GM21529 (cell line): Measurements from ENCODE around the gene NOXO1.

Experiments
- ATAC-seq: cut with Tn5 transposase; IDR thresholded peaks from one replicate; pipeline ENCODE4 v1.9.1; 2021; ENCODE audit not compliant: unreplicated experiment

Gene NOXO1, protein sequence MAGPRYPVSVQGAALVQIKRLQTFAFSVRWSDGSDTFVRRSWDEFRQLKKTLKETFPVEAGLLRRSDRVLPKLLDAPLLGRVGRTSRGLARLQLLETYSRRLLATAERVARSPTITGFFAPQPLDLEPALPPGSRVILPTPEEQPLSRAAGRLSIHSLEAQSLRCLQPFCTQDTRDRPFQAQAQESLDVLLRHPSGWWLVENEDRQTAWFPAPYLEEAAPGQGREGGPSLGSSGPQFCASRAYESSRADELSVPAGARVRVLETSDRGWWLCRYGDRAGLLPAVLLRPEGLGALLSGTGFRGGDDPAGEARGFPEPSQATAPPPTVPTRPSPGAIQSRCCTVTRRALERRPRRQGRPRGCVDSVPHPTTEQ

DNA sequence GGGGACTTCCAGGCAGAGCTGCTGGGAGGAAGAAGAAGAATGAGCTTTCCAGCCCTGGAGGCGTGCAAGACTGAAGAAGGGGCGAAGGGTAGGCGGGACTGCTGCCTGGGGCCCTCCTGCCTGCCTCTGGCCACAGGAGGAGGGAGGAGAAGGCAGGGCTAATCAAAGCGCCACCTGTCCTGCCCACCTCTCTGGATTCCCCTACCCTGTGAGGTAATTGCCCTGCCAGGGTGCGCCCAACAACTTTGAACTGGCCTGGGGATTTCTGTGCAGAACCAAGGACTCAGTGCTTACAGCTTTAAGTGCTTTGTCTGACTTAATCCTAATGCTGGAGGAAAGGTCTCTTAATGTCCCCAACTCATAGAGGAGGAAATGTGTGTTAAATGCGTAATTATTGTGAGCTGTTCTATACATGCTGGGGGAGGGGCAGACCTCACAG is at the start of gene NOXO1:
Gene NOXO1 (minus strand): TSS at position 72 of the 439 bp plus-strand sequence. CDS start 290 bp downstream, outside the sequence.
- no peak for ATAC-seq

DNA sequence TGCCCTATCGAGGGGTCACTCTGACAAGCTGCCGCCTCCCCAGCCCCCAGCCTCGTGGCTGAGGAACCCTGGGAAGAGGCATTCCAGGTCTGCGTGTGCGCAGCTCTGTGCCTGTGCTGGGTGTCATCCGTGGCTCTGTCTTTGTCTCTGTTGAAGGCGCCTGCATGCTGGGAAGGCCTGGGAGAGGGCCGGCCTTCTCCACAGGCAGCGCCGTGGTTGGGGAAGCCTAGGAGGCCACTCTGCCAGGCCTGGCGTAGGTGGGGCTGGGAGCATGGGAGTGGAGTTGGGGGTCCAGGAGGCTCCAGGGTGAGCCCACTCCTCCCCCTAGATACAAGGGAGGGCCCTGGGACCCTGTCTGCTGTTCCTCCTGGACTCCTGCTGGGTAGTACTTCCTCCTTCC is 48.8 kb upstream of the NOXO1 start:
- ATAC-seq, result no peak

DNA sequence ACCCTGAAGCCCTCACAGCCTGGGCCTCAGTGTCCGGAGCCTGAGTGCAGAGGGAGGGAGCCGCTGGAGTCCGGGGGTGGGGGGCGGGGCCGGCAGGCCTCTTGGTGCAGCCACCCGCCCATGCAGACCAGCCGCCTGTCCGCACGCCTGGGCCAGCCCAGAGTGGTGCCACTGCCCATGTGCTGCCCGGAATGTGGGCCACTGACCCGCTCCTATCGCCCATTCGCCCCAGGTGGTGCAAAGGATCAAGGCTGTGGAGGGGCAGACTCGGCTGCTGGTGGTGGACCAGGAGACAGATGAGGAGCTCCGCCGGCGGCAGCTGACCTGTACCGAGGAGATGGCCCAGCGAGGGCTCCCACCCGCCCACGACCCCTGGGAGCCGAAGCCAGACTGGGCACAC is 48.1 kb upstream of the NOXO1 start:
- no peak for ATAC-seq

DNA sequence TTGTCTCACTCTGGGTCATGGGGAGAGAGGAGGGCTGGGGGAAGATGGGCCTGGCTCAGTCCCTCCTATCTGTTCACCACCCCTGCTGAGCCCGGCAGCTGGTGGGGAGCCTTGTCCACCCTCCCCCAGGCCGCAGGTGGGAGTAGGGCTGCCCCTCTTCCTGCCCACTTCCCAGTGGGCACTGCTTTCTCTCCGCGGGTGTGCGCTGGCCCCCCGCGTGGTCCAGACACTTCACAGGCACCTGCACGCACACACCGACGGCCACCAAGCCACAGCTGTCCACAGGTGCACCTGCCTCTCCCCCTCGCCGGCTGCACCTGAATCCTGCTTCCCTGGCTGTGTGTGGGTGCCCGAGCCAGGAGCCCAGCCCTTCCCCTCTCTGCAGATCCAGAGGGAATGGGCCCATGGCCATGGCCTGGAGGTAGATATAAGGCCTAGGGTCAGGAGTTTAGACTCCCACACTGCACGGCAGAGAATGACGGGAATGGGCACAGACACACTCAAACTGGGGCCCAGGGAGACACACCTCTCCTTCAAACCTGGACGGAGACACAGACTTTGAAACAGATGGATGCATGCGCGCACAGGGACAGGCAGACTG is 47.5 kb upstream of the NOXO1 start:
- no peak for ATAC-seq

DNA sequence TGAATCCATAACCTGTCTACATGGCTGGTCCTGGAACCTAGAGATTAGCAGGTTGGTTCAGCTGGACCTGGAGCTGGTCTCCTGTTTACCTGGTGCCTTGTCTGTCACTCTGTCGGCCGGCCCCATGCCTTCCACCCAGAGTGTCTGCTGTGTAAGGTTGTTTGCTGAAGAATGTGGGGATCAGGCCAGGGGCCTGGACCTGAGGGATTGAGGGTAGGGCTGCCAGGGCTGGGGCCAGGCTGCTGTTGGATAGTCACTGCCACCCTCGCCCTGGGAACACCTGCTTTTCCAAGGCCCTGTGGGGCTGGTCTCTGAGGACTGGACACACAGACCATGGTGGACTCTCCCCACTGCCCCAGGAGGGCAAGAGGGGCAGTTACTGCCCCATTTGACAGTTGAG is 46.9 kb upstream of the NOXO1 start:
- no peak for ATAC-seq

DNA sequence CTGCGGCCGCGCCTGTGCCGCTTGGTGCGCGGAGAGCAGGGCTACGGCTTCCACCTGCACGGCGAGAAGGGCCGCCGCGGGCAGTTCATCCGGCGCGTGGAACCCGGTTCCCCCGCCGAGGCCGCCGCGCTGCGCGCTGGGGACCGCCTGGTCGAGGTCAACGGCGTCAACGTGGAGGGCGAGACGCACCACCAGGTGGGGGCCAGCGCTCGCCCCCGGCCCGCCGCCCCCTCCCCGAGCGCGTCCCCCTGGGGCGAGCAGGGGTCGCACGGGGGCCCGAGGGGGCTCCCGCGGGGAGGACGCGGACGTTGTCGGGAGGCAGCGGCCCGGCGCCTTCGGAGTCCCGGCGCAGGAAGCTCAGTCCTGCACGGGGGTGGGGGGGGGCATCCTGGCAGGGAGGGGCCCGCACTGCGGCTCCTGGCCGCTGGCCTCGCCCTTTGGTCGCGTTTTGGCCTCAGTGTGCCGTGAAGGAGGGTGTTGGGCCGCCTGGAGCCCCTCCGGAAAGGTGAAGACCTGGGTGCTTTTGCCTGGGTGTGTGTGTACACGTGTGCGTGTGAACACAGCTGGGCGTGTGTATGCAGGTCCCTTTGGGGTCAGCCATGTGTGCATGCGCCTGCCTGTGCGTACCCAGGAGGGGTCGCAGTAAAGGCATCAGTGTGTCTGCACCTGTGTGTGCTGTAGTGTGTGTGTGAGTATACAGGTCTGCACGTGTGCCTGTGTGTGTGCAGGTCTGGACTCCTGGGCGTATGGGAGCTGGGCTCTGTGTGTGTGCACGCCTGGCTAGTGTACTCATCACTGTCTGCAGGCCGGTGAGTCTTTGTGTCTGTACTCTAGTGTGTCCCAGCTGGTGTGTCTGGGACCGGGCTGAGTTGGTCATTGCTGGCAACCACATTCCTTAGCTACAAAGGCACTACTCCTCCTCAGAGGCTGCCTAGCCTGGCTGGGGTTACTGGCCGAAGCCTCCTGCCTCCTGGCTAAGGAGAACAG is 46.0 kb upstream of the NOXO1 start:
- no peak for ATAC-seq

DNA sequence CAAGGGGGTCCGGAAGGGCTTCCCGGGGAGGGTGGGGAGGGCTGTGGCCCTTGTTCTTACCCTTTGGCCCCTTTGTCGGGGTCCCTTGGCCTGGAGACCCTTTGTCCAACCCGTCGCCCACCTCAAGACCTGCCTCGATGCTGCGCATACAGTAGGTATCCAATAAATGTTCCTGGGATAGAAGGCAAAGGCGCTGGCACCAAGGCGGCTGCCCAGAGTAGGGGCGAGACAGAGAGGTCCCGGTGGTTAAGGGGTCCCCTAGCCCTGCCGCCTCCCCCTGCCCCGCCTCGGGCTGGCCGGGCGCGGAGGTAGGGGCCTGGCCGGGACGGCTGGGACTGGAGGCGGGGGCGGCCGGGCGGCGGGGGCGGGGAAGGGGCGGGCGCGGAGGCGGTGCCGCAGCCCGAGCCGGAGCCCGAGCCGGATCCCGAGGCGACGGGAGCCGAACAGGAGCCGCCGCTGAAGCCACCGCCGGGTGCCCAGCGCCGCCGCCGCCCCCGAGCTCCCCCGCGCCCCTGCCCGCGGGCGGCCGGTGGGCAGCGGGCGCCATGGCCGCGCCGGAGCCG is 45.3 kb upstream of the NOXO1 start, which contains the start of gene NHERF2:
Gene NHERF2 (plus strand): TSS at position 442 of the 563 bp plus-strand sequence. CDS start 104 bp downstream, at position 546.
- ATAC-seq, result no peak

DNA sequence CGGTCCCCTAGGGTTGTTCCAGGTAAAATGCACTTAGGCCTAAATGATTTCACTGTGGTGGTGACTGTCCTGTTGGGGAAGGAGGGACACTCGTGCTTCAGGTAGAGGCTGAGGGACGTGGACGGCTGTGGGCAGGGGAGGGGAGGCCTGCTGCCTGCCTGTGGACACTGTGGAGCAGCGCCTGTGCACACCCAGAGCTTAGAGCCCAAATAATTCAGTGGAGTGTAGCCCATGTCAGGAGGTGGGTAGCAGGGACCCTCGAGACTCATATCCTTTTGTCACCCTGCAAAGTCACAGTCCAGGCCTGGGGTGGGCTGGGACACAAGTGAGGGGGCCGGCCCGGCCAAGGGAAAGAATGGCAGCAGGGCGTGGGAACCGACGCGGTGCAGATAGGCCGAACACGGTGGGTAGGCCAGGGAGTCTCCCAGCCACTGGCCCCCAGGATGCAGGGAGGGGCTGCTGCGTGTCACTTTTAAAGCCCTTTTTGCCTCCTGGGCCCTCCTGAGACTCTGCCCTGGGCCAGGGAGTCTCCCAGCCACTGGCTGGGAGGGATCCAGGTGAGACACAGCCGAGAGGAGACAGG is 44.7 kb upstream of the NOXO1 start:
- no peak for ATAC-seq

DNA sequence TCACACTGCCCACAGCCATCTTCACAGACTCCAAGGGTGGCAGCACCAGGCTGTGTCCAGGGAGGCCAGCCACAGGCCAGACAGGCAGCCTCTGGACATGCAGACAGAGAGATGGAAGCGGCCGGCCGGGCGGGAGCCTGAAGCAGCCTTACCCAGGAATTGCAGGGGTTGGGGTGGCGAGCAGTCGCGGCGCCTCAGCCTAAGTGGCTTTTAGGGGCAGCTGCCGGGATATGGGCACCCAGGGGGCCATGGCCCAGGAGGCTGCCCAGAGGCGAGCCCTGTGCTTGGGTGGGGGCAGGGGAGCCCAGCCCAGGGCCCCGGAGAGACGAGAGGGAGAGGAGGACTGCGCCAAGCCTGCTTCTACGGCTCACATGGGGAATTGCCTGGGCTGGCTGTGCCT is 44.0 kb upstream of the NOXO1 start:
- no peak for ATAC-seq

DNA sequence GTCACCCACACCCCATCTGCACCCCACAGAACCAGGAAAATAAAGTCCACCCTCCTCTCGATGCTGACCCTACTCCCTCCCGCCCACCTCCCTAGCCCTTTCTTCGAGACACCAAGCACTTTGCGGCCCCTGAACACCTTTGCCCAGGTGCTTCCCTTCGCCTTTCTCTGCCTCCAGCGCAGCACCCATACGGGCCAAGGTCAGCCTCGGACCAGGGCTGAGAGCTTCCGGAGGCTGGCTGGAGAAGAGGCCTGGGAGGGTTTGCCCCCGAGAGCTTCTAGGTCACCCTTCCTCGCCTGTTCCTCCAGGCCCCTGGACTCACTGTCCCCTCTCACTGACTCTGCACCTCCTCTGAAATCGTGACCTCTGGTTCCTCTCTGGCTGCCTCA is 42.8 kb upstream of the NOXO1 start:
- ATAC-seq, result no peak

DNA sequence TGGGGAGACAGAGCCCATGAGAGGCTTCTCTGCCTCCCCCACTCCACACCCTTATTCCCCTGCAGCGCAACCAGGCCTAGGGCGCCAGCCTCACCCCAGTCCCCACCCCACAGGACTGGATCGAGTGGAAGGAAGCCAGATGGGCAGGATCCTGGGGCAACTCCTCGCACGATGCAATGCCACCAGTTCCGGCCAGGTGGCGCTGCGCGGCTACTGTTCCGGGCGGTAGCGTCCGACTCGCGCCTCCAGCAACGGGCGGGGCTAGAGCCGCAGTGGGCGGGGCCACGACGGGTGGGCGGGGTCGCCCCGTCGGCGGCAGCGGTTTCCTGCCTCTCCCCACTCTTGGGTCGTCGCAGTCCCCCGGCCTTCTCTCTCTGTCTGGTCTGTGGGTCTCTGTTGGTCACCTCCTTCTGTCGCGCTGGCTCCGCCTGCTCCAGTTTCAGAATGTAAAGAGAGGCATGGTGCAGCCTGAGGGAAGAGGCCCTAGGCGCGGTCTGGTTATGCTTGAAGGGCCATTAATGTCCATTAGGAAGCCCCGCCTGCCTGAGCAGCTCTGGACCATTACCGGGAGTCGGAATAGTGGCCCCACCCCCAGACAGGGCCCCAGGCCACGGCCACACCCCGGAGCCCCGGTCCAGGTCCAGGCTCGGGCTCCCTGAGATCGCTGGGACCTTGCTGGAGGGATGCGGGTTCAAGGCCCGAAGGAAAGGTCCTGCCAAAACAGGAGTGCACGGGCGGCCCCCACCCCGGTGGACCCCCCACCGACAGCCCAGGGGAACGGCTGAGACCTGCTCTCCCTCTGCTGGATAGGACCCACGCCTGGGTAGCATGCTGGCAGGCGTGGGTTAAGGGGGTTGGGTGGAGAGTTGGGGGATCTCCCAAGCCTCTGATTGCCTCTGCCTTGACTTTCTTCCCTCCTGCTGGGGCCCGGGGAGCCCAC is 42.1 kb upstream of the NOXO1 start:
- peak; percentile 79 for ATAC-seq

DNA sequence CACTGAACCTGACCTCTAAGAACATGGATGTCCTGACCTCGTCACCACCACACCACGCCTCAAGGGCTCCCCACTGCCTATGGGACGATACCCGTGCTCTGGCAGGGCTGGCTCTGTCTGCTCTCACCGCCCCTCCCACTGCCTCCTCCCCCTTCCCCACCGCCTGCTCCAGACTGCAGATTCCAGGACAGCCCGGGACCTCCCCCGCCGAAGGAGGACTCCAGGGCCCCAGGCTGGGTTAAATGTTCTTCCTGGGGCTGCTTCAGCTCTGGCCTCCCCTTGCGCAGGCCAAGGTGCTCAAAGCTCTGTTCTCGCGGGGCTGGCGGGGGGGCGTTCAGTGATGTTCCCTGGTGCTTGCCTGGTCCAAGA is 41.4 kb upstream of the NOXO1 start:
- ATAC-seq, result peak; percentile 21

DNA sequence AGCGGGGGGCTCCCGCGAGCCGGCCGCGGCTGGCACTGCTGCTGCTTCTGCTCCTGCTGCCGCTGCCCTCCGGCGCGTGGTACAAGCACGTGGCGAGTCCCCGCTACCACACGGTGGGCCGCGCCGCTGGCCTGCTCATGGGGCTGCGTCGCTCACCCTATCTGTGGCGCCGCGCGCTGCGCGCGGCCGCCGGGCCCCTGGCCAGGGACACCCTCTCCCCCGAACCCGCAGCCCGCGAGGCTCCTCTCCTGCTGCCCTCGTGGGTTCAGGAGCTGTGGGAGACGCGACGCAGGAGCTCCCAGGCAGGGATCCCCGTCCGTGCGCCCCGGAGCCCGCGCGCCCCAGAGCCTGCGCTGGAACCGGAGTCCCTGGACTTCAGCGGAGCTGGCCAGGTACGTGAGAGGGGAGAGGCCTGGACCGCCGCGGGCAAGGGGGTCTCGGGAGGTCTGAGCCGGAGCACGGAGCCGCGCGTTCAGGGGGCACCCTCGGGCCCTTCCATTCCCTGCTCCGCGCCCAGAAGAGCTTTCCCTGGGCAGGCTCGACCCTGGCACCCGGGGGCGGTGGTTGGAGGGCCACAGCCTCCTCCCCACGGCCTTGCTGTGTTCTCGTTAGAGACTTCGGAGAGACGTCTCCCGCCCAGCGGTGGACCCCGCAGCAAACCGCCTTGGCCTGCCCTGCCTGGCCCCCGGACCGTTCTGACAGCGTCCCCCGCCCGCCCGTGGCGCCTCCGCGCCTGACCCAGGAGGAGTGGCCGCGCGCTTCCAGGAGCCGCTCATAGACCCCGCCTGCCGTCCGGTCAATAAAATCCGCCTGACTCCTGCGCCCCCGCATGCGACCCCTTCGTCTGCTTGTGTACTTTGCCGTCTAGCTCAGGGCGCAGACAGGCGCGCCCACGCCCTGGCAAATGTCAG is 38.9 kb upstream of the NOXO1 start:
- ATAC-seq, result no peak

DNA sequence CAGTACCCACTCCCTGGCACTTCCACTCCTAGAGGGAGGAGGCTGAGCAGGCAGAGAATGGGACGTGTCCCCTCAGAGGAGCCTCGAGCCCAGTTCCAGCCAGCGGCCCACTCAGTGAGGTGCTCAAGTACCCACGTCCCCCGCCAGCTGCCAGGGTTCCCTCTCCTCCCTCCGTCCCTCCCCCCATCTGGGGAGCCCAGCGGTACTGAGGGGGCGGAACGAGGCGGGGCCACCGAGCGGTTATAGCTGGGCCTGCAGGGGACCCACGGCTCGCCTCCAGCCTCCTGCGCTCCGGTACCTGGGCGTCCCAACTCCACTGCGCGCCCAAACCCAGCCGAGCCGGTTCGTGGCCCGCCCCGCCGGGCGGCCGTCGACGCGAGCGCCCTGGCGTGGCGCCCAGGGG is 38.2 kb upstream of the NOXO1 start, which contains the start of gene NPW:
Gene NPW (plus strand): TSS at position 268 of the 403 bp plus-strand sequence.
- no peak for ATAC-seq

DNA sequence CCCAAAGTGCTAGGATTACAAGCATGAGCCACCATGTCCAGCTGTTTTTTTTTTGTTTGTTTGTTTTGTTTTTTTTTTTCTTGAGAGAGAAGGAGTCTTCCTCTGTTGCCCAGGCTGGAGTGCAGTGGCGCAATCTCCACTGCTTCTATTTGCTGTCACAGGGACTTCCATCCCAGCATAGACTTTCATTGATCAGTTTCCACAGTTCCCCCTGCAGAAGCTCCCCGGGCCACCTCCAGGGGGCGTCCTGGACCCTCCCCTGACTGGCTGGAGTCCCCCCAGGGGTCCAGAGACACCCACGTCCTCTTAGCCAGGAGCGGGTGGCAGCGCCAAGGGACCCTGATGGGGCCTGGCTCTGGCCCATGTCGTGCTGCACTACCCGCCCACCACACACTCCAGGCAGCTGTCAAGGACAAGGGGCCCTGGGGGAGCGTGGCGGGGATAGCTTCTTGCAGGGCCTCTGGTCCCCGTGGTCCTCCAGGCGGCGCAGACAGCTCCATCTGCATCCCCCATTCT is 35.2 kb upstream of the NOXO1 start:
- no peak for ATAC-seq

DNA sequence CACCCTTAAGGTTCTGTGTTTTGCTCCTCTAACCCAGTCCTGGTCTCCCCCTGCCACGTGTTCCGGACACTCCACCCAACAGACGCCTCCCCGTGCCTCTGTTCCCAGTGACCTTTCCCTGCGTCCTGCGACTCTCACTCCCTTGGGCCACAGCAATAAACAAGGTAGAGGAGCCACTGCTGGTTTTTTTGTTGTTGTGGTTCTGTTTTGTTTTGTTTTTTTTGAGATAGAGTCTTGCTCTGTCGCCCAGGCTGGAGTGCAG is 34.6 kb upstream of the NOXO1 start:
- no peak for ATAC-seq

DNA sequence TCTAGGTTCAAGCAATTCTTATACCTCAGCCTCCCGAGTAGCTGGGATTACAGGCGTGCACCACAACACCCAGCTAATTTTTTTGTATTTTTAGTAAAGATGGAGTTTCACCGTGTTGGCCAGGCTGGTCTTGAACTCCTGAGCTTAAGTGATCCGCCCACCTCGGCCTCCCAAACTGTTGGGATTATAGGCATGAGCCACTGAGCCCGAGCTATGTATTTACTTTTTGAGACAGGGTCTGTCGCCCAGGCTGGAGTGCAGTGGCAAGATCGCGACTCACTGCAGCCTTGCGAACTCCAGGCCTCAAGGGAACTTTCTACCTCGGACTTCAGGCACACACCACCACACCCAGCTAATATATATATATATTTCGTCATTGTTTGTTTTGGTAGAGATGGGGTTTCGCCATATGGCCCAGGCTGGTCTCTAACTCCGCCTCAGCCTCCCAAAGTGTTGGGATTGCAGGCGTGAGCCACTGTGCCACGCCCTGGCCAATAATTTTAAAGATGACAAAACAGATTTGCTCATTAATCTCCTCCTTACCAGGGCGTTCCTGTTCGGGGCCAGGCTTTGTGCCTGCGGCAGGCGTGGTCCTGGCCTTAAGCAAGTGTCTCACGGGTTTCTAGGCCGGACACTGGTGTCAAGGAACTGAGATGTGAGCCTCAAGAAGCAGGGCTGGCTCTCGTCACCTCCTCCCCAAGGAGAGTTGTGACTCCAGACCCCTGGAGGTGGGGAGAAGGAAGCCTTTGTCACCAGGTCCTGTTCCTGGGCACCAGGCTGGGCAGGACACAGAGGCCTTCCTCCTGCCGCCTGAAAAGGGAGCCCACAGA is 34.1 kb upstream of the NOXO1 start:
- no peak for ATAC-seq

DNA sequence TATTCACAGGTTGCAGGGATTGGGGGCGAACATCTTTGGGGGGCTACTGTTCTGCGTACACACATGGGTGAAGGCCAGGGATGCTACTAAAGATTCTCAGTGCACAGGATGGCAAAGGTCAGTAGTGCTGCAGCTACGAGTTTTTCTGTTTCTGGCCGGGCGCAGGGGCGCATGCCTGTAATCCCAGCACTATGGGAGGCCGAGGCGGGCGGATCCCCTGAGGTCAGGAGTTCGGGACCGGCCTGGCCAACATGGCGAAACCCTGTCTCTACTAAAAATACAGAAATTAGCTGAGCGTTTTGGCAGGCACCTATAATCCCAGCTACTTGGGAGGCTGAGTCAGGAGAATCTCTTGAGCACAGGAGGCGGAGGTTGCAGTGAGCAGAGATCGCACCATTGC is 32.3 kb upstream of the NOXO1 start:
- ATAC-seq, result no peak
